GM21526 (cell line): ENCODE measurements around the gene CNDP1.

Experiments
- ATAC-seq: cut with Tn5 transposase; IDR thresholded peaks from one replicate; pipeline ENCODE4 v1.9.1; 2021; ENCODE audit warnings: moderate library complexity; ENCODE audit not compliant: unreplicated experiment, low FRiP score

CNDP1 gene

DNA sequence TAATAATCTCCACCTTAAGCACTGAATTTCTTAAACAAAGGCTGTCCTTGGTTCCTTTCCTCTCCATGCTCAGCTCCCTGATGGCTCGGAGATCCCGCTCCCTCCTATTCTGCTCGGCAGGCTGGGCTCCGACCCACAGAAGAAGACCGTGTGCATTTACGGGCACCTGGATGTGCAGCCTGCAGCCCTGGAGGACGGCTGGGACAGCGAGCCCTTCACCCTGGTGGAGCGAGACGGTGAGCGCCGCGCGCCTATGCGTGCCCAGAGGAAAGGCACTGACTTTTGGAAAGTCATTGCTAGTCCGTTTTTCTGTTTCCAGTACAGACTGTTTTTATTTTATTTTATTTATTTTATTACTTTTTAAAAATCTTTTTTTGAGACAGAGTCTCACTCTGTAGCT is 28.5 kb upstream of the CNDP1 start:
- no peak for ATAC-seq

DNA sequence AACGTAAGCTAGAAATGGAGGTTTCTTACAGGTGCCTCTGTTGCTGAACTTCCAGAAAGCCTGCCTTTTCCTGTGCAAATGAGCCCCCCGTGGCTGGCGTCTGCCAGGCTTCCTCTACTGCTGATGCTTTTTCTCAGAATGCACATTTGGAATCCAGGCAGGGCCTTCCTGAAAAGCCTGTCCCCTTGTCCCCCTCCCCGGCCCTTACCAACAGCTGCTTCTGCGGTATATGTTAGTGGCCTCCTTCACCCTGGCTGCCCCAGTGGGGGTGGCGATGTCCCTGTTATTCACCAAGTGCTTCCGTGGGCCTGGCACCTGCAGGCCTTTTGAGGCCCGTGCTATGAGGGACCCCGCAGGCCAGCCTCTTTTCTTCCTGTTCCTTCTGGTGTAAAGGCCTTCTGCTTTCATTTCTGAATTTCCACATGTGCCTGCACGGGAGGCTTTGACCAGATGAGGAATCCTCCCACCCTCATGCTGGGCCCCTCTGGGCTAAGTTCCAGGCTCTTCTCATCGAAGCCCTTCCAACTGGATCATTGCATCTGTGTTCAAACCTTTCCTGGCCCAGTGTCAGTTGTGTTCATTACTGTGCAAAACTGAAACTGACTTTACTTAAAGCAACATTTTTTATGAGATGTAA is 27.7 kb upstream of the CNDP1 start:
- ATAC-seq, result no peak

DNA sequence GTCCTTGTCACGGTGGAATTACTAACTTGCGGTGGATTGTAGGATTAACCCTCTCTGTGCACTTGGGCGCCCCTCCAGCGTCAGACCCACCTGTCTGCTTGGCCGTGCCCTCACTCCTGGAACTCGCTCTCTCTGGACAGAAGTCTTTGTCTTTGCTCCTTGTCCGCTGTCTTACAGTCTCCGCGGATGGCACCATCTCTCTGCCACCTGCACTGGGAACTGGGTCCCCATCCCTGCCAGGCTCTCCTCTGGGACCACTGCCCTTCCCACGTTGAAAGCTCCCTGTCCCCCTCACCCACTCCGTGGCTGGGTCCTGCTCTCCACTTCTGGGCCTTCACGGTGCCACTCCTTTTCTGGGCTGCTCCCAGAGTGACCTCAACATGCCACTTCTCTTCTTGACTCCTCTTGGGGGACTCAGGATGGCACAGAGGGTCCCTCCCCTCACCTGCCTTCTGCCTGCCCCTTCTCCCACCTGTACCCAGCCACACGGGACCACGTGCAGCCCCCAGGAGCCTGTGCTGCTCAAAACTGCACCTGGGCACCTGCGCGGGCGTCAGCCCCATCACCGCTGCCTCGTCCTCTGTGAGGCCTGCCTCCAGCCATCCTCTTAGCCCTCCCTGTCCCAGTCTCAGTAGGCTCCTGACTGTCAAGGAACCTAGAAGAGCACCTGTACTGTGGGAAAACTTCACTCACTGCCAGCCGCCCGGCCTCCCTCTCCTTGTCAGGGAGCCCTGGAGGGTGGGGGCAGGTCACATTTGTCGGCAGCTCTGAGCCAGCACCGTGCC is 27.0 kb upstream of the CNDP1 start:
- ATAC-seq, result no peak

DNA sequence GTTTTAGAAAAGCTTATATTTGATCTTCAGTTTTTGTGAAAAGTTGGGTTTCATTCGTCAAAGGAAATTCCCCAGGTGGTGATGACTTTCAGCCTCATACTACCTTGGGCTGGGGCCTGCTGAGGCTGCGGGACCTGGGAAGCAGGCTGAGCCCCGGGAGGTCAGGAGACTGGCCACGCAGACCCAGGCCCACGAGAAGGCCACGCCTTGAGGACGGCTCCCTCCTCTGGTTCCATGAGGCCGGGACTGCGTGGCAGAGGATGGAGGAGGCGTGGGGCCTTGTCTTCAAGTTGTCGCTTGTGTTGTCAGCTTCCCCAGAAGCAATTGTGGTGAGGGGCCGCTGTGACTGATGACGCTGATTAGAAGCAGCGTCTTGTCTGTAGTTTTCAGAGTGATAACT is 26.4 kb upstream of the CNDP1 start:
- no peak for ATAC-seq

DNA sequence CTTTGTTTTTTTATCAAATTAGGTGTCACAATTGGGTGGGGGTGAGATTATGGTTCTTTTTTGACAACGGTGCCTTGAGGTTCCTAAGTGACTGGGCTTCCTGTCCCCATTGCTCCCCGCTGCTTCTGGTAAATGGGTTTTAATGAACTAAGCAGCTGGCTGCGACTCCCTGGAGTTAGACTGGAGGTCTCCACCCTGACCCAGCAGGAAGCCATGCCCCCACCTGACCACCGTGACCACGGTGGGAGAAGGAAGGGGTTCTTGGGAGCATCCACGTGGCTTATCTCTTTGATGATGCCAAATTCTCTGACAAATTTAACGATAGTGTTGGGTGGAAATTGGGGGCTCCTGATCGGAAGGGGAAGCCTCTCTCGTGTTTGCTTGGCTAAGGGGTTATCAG is 25.9 kb upstream of the CNDP1 start:
- no peak for ATAC-seq

DNA sequence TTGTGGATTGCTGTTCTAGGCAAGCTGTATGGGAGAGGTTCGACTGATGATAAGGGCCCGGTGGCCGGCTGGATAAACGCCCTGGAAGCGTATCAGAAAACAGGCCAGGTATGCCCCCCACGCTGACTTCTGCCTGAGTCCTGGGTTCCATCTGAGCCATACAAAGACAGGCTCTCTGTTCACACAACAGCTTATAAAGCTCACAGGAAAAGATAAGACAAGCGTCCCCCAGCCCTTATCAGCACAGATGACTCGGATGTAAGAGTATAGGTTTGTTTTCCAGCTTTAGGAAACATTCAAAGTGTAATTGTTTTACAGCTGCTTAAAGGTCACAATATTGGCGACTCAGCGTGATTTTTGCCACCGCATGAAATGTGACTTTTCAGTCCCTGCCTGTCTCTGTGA is 25.5 kb upstream of the CNDP1 start:
- ATAC-seq, result no peak

DNA sequence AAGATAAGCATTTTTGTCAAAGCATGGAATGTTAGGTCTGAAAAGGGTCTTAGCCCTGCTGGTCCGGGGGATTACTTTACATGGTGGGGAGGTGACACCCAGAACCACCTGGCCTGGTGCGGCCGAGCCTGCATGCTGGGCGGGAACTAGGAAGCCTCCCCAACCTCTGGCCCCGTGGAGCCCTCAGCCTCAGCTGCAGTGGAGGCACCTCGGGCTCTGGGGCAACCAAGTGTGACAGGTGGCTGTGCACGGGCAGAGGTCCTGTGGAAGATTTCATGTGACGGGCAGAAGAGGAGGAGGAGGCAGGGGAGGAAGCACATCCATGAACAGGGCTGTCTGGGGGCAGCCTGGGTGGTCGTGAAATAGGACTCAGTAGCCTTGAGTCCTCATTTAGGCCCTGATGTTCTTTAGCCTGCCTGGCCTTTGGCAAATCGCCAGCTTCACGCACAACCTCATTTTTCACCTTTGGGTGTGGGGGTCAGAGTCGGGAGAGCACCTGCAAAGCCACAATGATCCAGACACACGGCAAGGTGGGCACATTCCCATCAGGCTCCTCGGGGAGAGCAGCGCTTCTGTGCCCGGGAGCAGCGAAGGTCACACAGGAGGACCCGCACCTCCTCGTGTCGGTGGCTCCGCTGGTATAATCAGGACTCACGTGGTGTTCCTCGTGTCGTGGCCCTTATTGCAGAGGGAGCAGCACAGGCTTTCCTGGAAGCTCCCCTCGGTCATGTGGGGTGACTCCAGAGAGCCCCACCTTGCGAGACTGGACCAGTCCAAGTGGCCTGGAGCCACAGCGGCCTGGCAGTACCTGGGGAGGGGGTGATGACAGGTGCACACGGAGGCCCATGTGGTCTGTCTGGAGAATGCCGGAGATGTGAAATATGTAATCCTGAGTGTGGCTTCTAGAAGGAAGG is 24.2 kb upstream of the CNDP1 start:
- no peak for ATAC-seq

DNA sequence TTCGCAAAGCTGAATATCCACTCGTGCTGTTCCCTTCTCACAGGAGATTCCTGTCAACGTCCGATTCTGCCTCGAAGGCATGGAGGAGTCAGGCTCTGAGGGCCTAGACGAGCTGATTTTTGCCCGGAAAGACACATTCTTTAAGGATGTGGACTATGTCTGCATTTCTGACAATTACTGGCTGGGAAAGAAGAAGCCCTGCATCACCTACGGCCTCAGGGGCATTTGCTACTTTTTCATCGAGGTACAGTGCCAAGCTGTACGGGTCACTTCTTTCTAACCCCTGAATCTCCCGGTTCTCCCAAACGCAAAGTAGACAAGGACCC is 23.6 kb upstream of the CNDP1 start:
- ATAC-seq, result no peak

DNA sequence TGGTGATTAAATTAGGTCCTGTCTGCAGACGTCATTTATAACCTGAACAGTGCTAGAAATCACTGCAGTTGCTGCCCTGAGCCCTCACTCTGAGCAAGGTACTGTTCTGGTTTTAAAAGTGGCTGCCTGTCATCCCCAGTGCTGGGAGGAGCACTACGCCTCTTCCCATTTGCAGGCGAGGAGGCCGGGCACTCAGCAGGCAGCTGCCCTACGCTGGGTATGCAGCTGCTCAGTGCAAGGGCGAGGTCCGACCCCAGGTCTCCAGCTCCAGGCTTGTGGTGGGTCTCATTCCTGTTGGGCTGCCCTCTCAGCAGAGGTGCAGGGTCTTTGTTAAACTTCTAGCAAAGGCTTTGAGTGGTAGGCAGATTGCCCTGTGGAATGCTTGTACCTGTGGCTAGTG is 22.5 kb upstream of the CNDP1 start:
- ATAC-seq, result no peak

DNA sequence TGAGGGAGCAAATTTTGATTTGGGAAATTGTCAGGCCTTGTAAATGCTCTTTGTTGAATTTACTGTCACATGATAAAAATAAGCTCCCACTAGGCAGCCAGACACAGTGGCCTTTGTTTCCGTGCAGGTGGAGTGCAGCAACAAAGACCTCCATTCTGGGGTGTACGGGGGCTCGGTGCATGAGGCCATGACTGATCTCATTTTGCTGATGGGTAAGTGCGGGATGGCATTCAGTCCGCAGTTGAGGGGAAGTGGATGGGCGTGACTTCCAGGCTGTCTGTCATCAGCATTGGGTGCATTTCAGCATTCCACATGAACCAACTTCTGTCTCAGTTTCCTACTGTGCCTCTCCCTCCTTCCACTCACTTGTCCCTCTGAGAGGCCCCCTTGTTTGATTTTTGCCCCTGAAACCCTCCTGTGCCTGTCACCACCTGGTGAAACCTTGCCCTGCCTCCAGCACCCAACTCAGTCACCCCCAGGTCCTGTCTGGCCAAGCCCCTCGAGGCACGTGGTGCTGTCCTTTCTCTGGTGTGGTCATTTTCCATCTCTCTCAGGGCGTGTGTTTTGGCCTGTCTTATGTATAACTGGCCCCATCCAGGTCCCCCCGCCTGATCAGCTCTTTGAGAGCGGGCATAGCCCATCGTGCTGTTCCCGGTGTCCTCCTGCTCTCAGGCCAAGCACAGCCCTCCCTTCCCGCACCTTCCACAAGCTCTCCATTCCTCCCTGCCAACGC is 21.8 kb upstream of the CNDP1 start:
- no peak for ATAC-seq

DNA sequence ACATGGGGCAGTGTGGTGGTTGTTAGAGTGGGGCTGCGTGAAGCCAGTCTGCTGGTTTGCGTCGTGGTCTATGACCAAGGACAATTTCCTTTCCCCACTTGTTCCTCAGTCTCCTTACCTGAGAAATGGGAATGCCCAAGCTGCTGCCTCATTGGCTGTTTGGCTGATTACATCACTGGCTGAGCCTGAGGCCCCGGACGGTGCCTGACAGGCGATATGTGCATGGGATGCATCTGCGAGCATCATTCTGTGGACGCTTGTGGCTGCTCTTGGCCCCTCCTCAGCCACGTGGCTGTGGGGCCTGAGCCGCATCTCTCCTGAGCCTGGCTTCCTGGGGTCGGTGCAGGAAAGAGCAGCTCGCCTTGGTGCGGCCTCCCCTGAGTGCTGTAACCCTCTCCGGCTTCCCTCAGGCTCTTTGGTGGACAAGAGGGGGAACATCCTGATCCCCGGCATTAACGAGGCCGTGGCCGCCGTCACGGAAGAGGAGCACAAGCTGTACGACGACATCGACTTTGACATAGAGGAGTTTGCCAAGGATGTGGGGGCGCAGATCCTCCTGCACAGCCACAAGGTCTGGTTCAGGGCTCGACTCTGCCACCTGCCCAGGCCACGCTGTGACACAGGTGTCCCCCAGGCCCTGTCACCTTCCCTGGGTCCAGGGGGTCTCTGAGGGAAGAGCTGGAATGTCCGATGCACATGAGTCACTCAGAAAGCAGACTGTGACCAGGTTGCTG is 21.0 kb upstream of the CNDP1 start:
- ATAC-seq, result no peak

DNA sequence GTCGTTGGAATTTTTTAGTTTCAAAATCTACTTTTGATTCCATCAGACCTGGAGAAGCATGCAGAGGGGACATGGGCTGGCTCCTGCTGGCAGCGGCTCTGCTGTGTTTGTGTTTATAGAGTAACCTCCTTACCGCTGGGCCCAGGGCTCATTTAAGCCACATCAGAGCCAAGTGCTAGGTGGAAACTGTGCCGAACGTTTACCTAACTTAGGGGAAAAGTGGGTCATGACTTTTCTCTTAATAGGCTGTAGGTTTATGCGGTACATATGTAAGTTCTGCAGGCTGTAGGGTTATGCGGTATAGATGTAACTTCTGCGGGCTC is 20.5 kb upstream of the CNDP1 start:
- ATAC-seq, result no peak

DNA sequence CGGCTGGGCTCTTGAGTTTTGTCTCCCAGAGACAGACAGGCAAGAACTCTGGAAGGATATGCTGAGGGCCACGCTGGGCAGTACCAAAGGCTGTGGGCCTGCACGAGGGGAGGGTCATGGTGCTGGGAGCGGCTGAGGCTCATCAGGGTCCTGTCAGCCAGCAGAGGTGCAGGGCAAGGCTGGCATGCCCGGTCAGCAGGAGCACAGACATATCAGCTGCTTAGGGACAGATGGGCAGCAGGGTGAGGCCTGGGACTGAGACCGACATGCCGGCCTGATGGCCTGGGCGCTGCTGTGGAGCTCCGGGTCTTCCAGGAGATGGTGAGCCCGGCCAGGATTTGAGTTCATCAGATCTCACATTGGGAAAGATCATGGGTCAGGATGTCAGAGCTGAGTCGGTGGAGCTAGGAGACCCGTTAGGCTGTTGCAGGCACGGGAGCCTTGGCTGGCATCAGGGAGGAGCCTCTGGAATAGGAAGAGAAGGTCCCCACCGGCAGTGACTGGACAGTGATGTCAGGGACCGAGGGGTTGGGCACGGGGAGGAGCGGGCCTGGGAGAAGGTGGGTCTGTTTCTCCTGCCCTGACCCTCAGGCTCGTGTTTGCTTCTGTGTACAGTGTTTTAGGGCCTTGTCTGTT is 19.3 kb upstream of the CNDP1 start:
- ATAC-seq, result no peak

DNA sequence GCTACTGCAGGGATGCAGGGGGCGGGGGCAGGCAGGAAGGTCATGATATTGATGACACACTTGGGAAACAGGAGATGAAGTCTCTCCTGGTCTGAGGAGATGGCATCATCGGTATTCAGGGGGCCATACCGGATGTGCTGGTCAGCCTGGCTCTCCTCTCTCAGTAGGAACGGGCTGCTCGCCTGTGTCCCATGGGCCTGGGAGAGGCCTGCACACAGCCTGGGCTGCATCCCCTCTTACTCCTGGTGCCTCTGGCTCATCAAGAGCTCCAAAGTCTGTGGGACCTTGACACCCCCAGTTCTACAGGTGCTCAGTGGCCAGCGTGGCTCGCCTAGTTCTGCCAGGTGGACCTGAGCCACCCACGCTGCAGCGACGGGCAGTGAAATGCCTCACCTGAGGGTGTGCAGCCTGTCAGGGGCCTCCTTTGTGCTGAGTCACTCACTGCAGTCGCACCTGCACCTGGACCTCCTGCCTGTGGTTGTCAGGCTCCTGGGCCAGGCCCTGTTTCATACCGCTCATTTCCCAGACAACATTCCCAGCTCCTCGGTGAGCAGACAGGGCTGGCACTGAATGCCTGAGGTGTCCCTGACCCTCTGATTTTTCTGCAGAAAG is 18.6 kb upstream of the CNDP1 start:
- ATAC-seq, result no peak

DNA sequence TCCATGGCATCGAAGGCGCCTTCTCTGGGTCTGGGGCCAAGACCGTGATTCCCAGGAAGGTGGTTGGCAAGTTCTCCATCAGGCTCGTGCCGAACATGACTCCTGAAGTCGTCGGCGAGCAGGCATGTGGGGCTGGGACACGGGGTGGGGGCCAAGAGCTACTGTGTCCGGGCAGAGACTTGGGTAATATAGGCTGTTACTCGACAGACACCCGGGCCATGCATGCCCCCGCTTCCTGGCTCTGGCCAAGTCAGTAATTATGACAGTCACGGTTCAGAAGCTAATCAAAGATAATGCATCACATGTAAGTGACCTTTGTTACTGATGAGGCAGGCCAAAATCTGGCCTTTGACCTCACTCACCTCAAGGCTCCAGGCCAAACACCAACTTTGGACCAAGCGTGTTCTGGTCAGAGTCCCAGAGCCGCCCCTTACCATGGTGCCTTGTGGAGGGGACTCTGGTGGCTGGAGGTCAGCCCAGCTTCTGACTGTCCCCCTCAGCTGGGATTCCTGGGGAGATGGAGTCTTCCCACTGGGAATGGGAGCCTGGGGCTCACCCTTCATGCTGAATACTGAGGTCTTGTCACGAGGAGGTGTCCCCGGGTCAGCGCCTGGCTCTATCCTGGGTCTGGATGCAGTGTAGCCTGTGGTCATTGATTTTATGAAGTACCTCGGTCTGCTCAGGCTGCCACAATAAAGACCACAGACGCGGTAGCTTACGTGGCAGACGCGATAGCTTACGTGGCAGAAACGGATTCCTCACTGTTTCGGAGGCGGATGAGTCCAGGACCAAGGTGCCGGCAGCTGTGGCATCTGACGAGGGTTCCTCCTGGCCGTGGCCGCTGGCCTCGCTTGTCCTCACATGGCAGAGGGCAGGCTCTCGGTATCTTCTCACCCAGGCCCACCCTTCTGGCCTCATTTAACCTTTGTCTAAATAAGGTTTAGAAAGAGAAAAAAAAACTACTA is 17.7 kb upstream of the CNDP1 start:
- ATAC-seq, result no peak

DNA sequence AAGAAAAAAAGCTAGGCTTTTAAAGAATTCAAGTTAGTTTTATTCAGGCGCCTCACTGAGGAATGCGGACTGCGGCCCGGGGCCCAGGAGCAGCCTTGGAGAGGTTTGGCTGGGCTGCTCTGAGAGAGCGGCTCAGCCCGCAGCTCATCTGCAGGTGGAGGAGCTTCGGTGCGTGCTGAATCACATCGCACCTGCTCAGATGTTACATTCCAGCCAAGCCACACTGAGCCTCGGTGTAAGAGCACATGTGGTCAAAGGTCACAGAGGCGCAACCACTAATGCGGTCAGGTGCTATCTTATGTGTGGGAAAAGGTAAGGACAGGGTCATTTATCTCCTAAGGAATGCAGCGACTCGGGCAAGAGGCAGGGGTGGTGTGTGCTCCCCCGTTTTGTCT is 17.1 kb upstream of the CNDP1 start:
- no peak for ATAC-seq

DNA sequence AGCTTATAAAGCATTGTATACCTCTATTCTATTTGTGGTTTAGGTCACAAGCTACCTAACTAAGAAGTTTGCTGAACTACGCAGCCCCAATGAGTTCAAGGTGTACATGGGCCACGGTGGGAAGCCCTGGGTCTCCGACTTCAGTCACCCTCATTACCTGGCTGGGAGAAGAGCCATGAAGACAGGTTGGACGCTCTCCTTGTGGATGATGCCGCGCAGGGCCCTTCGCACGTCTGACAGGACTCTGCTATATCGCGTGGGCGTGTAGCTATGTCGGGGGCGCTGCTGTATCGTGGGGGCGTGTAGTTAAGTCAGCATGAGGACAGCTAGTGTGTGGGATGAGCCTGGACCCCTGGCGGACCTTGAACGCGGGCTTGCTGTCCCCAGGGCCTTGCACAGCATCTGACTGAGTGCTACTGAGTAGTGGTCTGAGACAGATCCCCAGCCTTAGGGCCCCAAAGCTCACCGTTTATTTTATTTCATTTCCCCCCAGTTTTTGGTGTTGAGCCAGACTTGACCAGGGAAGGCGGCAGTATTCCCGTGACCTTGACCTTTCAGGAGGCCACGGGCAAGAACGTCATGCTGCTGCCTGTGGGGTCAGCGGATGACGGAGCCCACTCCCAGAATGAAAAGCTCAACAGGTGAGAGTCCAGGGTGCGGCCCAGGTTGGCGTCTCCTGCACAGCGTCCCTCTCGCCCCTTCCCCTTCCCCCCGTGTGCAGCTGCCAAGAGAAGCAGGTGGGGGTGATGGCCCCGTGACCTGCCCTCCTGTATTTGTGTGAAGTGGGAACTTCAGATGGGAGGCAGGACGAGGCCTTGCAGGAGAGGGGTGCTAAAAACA is 15.6 kb upstream of the CNDP1 start:
- ATAC-seq, result no peak
